GM18858 (cell line): ENCODE results near the gene BMAL1.

Source experiments
- ATAC-seq: cut with Tn5 transposase; IDR thresholded peaks from one replicate; pipeline ENCODE4 v1.9.1; 2021; ENCODE audit not compliant: unreplicated experiment

BMAL1 gene

GRCh38 chr11:13314676-13315394 is 37.2 kb downstream of the BMAL1 start:
- no peak for ATAC-seq

GRCh38 chr11:13315517-13316432 is 38.2 kb downstream of the BMAL1 start:
- no peak for ATAC-seq

- ATAC-seq = no peak
Measured at GRCh38 chr11:13316528-13316961, 39.0 kb downstream of the BMAL1 start.

- no peak for ATAC-seq
Measured at GRCh38 chr11:13317293-13318080, 39.9 kb downstream of the BMAL1 start.

GRCh38 chr11:13318498-13319295 is 41.1 kb downstream of the BMAL1 start:
- ATAC-seq = peak; percentile 75

- no peak for ATAC-seq
Measured at GRCh38 chr11:13320688-13321087, 43.1 kb downstream of the BMAL1 start.

GRCh38 chr11:13321431-13321830 is 43.8 kb downstream of the BMAL1 start:
- ATAC-seq = no peak

- ATAC-seq = no peak
Measured at GRCh38 chr11:13324141-13324540, 46.6 kb downstream of the BMAL1 start.

- no peak for ATAC-seq
Measured at GRCh38 chr11:13324709-13325108, 47.1 kb downstream of the BMAL1 start.

- no peak for ATAC-seq
Measured at GRCh38 chr11:13327421-13327820, 49.8 kb downstream of the BMAL1 start.

- no peak for ATAC-seq
Measured at GRCh38 chr11:13328286-13328685, 50.7 kb downstream of the BMAL1 start.

GRCh38 chr11:13329670-13330356 is 52.2 kb downstream of the BMAL1 start:
- ATAC-seq = no peak

- no peak for ATAC-seq
Measured at GRCh38 chr11:13332124-13332523, 54.5 kb downstream of the BMAL1 start.

- no peak for ATAC-seq
Measured at GRCh38 chr11:13333456-13333957, 55.9 kb downstream of the BMAL1 start.

GRCh38 chr11:13334034-13334786 is 56.6 kb downstream of the BMAL1 start:
- no peak for ATAC-seq

- no peak for ATAC-seq
Measured at GRCh38 chr11:13335319-13335718, 57.7 kb downstream of the BMAL1 start.

GRCh38 chr11:13336246-13336878 is 58.8 kb downstream of the BMAL1 start:
- no peak for ATAC-seq

GRCh38 chr11:13338019-13338426 is 60.4 kb downstream of the BMAL1 start:
- ATAC-seq = no peak
